MM.1S (cell line): Measurements from ENCODE around the gene SCFD2.

Experiments
- EZH2 ChIP-seq: fragments of 300-600 bp; sonication (generic); optimal IDR thresholded peaks from 2 replicates; pipeline ENCODE3; 2017; ENCODE audit warnings: low read depth, mild to moderate bottlenecking, antibody characterized with exemption, low read length, mixed read lengths
- EZH2phosphoT487 ChIP-seq: fragments of 300-600 bp; sonication (generic); IDR thresholded peaks from 2 replicates; pipeline ENCODE4 v1.6.1; 2018; ENCODE audit warnings: antibody characterized with exemption, low read length
- TF ChIP-seq, protein P1 (sequence below): fragments of 300-600 bp; sonication (generic); IDR thresholded peaks from 2 replicates; pipeline ENCODE4 v1.5.1; 2016; ENCODE audit warnings: antibody characterized with exemption, low read length, mixed read lengths

DNA sequence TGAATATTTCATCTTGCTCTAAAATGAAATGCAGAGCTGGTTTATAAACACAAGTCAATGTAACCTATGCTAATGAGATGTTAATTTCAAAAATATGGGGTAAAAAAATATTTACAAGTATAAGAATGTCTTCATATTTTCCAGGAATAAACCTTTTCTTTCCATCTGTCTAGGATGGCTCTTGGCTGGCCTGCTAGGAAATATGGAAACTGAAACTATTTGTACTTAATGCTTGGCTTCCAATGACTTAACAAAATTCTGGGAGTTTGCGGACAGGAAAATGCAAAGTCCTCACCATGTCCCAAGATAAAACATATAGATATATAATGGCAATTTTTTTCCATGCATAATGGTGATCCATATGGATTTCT is 168.1 kb downstream of the SCFD2 start:
- TF ChIP-seq, protein P1, sequence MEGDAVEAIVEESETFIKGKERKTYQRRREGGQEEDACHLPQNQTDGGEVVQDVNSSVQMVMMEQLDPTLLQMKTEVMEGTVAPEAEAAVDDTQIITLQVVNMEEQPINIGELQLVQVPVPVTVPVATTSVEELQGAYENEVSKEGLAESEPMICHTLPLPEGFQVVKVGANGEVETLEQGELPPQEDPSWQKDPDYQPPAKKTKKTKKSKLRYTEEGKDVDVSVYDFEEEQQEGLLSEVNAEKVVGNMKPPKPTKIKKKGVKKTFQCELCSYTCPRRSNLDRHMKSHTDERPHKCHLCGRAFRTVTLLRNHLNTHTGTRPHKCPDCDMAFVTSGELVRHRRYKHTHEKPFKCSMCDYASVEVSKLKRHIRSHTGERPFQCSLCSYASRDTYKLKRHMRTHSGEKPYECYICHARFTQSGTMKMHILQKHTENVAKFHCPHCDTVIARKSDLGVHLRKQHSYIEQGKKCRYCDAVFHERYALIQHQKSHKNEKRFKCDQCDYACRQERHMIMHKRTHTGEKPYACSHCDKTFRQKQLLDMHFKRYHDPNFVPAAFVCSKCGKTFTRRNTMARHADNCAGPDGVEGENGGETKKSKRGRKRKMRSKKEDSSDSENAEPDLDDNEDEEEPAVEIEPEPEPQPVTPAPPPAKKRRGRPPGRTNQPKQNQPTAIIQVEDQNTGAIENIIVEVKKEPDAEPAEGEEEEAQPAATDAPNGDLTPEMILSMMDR, result no peak
- TF ChIP-seq EZH2phosphoT487 (no peak), EZH2 (no peak)
